ENCODE measurements around the gene GLIS1. TPM values are rescaled to one million over a fixed set of nuclear protein-coding genes. Genes with fewer than 3 reads are reported as not detected.

The GLIS1 gene
- total RNA-seq, 1 donor from 2014 or later, result 0.07 TPM

GRCh38 chr1:53644496-53644895, 94.5 kb downstream of the GLIS1 start:
- no peak overlapping the region for H3K27ac Mint-ChIP-seq (ENCODE audit: unreplicated experiment)

DNA sequence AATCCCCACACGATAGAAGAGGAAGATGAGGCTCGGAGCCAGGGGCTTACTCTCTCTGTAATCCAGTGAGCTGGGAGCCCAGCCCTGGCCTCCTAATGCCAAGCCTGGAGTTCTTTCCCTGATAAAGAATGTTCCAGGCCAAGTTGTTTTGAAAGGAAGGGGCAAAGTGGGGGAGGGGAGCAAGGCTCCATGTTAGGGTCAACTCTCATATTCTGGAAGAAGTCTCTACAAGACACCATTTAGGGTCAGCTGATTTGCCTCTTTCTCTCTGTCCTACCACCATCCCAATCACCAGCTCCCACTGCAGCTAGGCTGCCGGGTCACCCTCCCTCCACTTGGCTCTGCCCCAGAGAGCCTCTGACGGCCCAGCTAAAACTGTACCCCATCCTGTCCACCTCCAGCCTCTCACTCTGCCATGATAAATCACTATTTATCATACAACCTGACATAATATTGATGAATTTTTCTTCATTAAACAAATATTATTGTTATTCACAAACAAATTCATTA, 95.0 kb downstream of the GLIS1 start:
- no peak for DNase-seq (ENCODE audit: low read depth)
- no peak for TF ChIP-seq EZH2 (IDR thresholded peaks at IDR 0.05; ENCODE audit: insufficient read depth, low read length)
- TF ChIP-seq, protein P1, sequence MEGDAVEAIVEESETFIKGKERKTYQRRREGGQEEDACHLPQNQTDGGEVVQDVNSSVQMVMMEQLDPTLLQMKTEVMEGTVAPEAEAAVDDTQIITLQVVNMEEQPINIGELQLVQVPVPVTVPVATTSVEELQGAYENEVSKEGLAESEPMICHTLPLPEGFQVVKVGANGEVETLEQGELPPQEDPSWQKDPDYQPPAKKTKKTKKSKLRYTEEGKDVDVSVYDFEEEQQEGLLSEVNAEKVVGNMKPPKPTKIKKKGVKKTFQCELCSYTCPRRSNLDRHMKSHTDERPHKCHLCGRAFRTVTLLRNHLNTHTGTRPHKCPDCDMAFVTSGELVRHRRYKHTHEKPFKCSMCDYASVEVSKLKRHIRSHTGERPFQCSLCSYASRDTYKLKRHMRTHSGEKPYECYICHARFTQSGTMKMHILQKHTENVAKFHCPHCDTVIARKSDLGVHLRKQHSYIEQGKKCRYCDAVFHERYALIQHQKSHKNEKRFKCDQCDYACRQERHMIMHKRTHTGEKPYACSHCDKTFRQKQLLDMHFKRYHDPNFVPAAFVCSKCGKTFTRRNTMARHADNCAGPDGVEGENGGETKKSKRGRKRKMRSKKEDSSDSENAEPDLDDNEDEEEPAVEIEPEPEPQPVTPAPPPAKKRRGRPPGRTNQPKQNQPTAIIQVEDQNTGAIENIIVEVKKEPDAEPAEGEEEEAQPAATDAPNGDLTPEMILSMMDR (IDR thresholded peaks at IDR 0.05; ENCODE audit: insufficient read depth, low read depth, low read length), result no peak
- H2AFZ ChIP-seq (ENCODE audit: low read depth, low read length), result no peak overlapping the region
- H3K4me1 ChIP-seq (ENCODE audit: insufficient read depth, low read length), result peaks cover 11% of the 10 kb centered on the region
- peaks cover 91% of the 10 kb centered on the region for H4K20me1 ChIP-seq (ENCODE audit: insufficient read depth, low read length)
- peaks cover 33% of the 10 kb centered on the region for H3K27me3 Mint-ChIP-seq (ENCODE audit: low read depth, unreplicated experiment)
- no peaks in the 10 kb centered on the region for H3K9me3 ChIP-seq (ENCODE audit: insufficient read depth, low read depth, low read length)
- H3K36me3 ChIP-seq (ENCODE audit: insufficient read depth, low read length), result no peaks in the 10 kb centered on the region
- no peak overlapping the region for H3K9ac ChIP-seq (ENCODE audit: low read length)
- H3K36me3 Mint-ChIP-seq (ENCODE audit: low read depth, unreplicated experiment), result no peaks in the 10 kb centered on the region
- no peak overlapping the region for H3K27ac ChIP-seq (ENCODE audit: low read depth, low read length)
- no peak for FAIRE-seq
- no peak overlapping the region for H3K4me2 ChIP-seq (ENCODE audit: low read length)
- H3K79me2 ChIP-seq (ENCODE audit: insufficient read depth, low read length), result peaks cover 73% of the 10 kb centered on the region
- no peak overlapping the region for H3K4me3 Mint-ChIP-seq (ENCODE audit: unreplicated experiment)
- H3K27ac Mint-ChIP-seq (ENCODE audit: unreplicated experiment), result no peak overlapping the region
- H3K4me3 ChIP-seq (ENCODE audit: insufficient read depth, low read depth, low read length), result no peak overlapping the region
- H3K4me1 Mint-ChIP-seq (ENCODE audit: low read depth, unreplicated experiment), result no peaks in the 10 kb centered on the region
- no peaks in the 10 kb centered on the region for H3K27me3 ChIP-seq (ENCODE audit: insufficient read depth, low read length)
- peaks cover 2% of the 10 kb centered on the region for H3K9me3 Mint-ChIP-seq (ENCODE audit: unreplicated experiment)

More at GRCh38 chr1:53644496-53644895, 94.5 kb downstream of the GLIS1 start:
- Histone ChIP-seq H3K27ac (ENCODE audit: low read depth, low read length) (no peak overlapping the region), H3K9ac (ENCODE audit: low read length) (no peak overlapping the region), H3K27me3 (ENCODE audit: insufficient read depth, low read length) (no peaks in the 10 kb centered on the region), H3K36me3 (ENCODE audit: insufficient read depth, low read length) (no peaks in the 10 kb centered on the region), H2AFZ (ENCODE audit: low read depth, low read length) (no peak overlapping the region), H3K4me1 (ENCODE audit: insufficient read depth, low read length) (peaks cover 6% of the 10 kb centered on the region), H3K79me2 (ENCODE audit: insufficient read depth, low read length) (peaks cover 73% of the 10 kb centered on the region), H3K9me3 (ENCODE audit: insufficient read depth, low read depth, low read length) (no peaks in the 10 kb centered on the region), H4K20me1 (ENCODE audit: insufficient read depth, low read length) (peaks cover 85% of the 10 kb centered on the region), H3K4me2 (ENCODE audit: low read length) (no peak overlapping the region), H3K4me3 (ENCODE audit: insufficient read depth, low read depth, low read length) (no peak overlapping the region)
- no peak overlapping the region for H3K4me3 Mint-ChIP-seq (ENCODE audit: unreplicated experiment)
- DNase-seq (ENCODE audit: low read depth), result no peak
- TF ChIP-seq, protein P1 (IDR thresholded peaks at IDR 0.05; ENCODE audit: insufficient read depth, low read depth, low read length), result no peak
- no peak for TF ChIP-seq EZH2 (IDR thresholded peaks at IDR 0.05; ENCODE audit: insufficient read depth, low read length)
- peaks cover 2% of the 10 kb centered on the region for H3K9me3 Mint-ChIP-seq (ENCODE audit: unreplicated experiment)
- no peaks in the 10 kb centered on the region for H3K4me1 Mint-ChIP-seq (ENCODE audit: low read depth, unreplicated experiment)
- no peak for FAIRE-seq
- no peaks in the 10 kb centered on the region for H3K36me3 Mint-ChIP-seq (ENCODE audit: low read depth, unreplicated experiment)
- H3K27me3 Mint-ChIP-seq (ENCODE audit: low read depth, unreplicated experiment), result peaks cover 33% of the 10 kb centered on the region

- no peak overlapping the region for H3K4me3 Mint-ChIP-seq (ENCODE audit: unreplicated experiment)
- peaks cover 29% of the 10 kb centered on the region for H3K27me3 Mint-ChIP-seq (ENCODE audit: low read depth, unreplicated experiment)
- Histone ChIP-seq H3K9me3 (ENCODE audit: insufficient read depth, low read depth, low read length) (no peaks in the 10 kb centered on the region), H3K27ac (ENCODE audit: low read depth, low read length) (no peak overlapping the region), H4K20me1 (ENCODE audit: insufficient read depth, low read length) (peaks cover 93% of the 10 kb centered on the region), H3K4me3 (ENCODE audit: insufficient read depth, low read depth, low read length) (no peak overlapping the region), H3K4me1 (ENCODE audit: insufficient read depth, low read length) (peaks cover 11% of the 10 kb centered on the region), H3K27me3 (ENCODE audit: insufficient read depth, low read length) (no peaks in the 10 kb centered on the region), H3K79me2 (ENCODE audit: insufficient read depth, low read length) (peaks cover 76% of the 10 kb centered on the region), H3K4me2 (ENCODE audit: low read length) (no peak overlapping the region), H3K36me3 (ENCODE audit: insufficient read depth, low read length) (no peaks in the 10 kb centered on the region), H3K9ac (ENCODE audit: low read length) (no peak overlapping the region), H2AFZ (ENCODE audit: low read depth, low read length) (no peak overlapping the region)
- H3K27ac Mint-ChIP-seq (ENCODE audit: unreplicated experiment), result no peak overlapping the region
- H3K9me3 Mint-ChIP-seq (ENCODE audit: unreplicated experiment), result peaks cover 2% of the 10 kb centered on the region
- no peak for FAIRE-seq
- no peak for DNase-seq (ENCODE audit: low read depth)
- H3K4me1 Mint-ChIP-seq (ENCODE audit: low read depth, unreplicated experiment), result no peaks in the 10 kb centered on the region
- TF ChIP-seq, protein P1 (IDR thresholded peaks at IDR 0.05; ENCODE audit: insufficient read depth, low read depth, low read length), result no peak
- TF ChIP-seq EZH2 (IDR thresholded peaks at IDR 0.05; ENCODE audit: insufficient read depth, low read length), result no peak
- H3K36me3 Mint-ChIP-seq (ENCODE audit: low read depth, unreplicated experiment), result no peaks in the 10 kb centered on the region
Observed at GRCh38 chr1:53643041-53643880, 95.7 kb downstream of the GLIS1 start.
